ENCODE data around the gene ZBTB8OS. TPM values are rescaled to one million over a fixed set of nuclear protein-coding genes. Genes with fewer than 3 reads are reported as not detected.

ZBTB8OS gene
- total and polyA plus RNA-seq, 9 of the 15 experiments (the other 6 are each of a cell fraction or from before 2014, with no cell fraction given), result 54.8 to 230 (median 107) TPM

- TF ChIP-seq TCF7L2 (IDR thresholded peaks at IDR 0.05; ENCODE audit: low read depth, low read length) (no peak), STAG1 (CRISPR knock-in tag; IDR thresholded peaks at IDR 0.05; ENCODE audit: borderline replicate concordance) (0 out of 2 replicates have a peak, but pooled peaks have one; percentile 39), ZNF57 (CRISPR knock-in tag; IDR thresholded peaks at IDR 0.05) (peak; percentile 92), ZNF586 (CRISPR knock-in tag; conservative IDR thresholded peaks at IDR 0.05) (peak; percentile 89), NR2C1 (IDR thresholded peaks at IDR 0.05) (0 out of 2 replicates have a peak, but pooled peaks have one; percentile 51), NR2C1 (tag; IDR thresholded peaks at IDR 0.05) (peak; percentile 92), HOXB6 (CRISPR knock-in tag; IDR thresholded peaks at IDR 0.05; ENCODE audit: borderline replicate concordance) (no peak), NONO (IDR thresholded peaks at IDR 0.05; ENCODE audit: low read depth in 2 of 2, low read length in 1 of 2) (peak; percentile 42 to 51; a peak in 2 of 4 replicates), NELFE (IDR thresholded peaks at IDR 0.05; ENCODE audit: insufficient read depth, insufficient read length) (no peak), ZNF740 (CRISPR knock-in tag; IDR thresholded peaks at IDR 0.05) (no peak), ZNF740 (tag; IDR thresholded peaks at IDR 0.05) (peak; percentile 70 to 92), POLR2B (IDR thresholded peaks at IDR 0.05; ENCODE audit: low read depth, partially characterized antibody) (peak; percentile 85), POLR3G (IDR thresholded peaks at IDR 0.05; ENCODE audit: extremely low read depth, insufficient read length, insufficient replicate concordance) (no peak), SIX5 (IDR thresholded peaks at IDR 0.05; ENCODE audit: borderline replicate concordance in 1 of 2, insufficient read depth in 1 of 2, low read depth in 1 of 2, low read length in 2 of 2) (no peak), ZBTB9 (CRISPR knock-in tag; IDR thresholded peaks at IDR 0.05) (peak; percentile 99), PML (IDR thresholded peaks at IDR 0.05; ENCODE audit: low read length) (peak; percentile 31; the same call in 1 of the 2 replicates), ESRRB (CRISPR knock-in tag; IDR thresholded peaks at IDR 0.05; ENCODE audit: borderline replicate concordance) (0 out of 2 replicates have a peak, but pooled peaks have one; percentile 66), ZSCAN29 (IDR thresholded peaks at IDR 0.05) (no peak), NR1H2 (CRISPR knock-in tag; IDR thresholded peaks at IDR 0.05) (no peak), ETS2 (tag; IDR thresholded peaks at IDR 0.05; ENCODE audit: borderline replicate concordance, poor library complexity, severe bottlenecking) (peak; percentile 84), CBX5 (IDR thresholded peaks at IDR 0.05; ENCODE audit: borderline replicate concordance, low read depth) (0 out of 2 replicates have a peak, but pooled peaks have one; percentile 17), ZHX1 (conservative IDR thresholded peaks at IDR 0.05; ENCODE audit: low read length) (0 out of 2 replicates have a peak, but pooled peaks have one; percentile 61), ATF7 (IDR thresholded peaks at IDR 0.05) (peak; percentile 70; the same call in 1 of the 2 replicates)
These were observed 556 bp upstream of the ZBTB8OS start, which contains the start of gene RBBP4 (continued) for GRCh38 chr1:32650752-32651460.
